Measurements from ENCODE around the gene TGFBR3L.
A peak's percentile ranks its signal among the peaks of the same experiment; 100 is the strongest.

TGFBR3L gene

DNA sequence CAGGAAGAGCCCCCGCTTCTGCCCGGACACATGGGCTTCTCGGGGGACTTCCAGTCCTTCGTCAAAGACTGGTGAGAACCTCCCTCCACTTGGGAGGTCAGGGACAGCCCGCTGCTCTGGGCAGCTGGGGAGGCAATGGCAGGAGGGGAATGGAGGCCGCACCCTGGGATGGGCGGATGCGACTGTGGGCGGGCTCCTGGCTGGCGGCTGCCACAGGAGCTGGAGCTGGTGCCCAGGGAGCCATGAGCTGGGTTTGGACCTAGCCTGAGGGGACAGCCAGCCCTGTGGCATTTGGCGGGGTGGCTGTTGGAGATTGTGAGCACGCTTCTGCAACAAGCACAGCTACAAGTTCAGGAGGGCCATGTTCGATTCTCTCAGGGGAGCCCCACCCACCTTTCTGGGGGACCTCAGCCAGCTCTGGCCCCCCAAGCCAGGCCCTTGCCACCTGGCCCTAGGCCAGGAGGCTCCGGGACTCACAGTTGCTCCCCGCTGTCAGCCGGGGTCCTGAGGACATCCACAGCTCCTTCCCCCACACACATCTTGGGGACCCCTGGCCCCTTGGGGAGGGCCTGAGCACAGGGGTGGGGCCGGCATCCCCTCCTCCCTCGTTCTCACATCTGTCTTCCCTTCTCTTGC is 3.0 kb upstream of the TGFBR3L start:
- TF ChIP-seq, protein P1, sequence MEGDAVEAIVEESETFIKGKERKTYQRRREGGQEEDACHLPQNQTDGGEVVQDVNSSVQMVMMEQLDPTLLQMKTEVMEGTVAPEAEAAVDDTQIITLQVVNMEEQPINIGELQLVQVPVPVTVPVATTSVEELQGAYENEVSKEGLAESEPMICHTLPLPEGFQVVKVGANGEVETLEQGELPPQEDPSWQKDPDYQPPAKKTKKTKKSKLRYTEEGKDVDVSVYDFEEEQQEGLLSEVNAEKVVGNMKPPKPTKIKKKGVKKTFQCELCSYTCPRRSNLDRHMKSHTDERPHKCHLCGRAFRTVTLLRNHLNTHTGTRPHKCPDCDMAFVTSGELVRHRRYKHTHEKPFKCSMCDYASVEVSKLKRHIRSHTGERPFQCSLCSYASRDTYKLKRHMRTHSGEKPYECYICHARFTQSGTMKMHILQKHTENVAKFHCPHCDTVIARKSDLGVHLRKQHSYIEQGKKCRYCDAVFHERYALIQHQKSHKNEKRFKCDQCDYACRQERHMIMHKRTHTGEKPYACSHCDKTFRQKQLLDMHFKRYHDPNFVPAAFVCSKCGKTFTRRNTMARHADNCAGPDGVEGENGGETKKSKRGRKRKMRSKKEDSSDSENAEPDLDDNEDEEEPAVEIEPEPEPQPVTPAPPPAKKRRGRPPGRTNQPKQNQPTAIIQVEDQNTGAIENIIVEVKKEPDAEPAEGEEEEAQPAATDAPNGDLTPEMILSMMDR (IDR thresholded peaks at IDR 0.05; ENCODE audit: low read depth, low read length), result no peak
- H3K4me3 ChIP-seq (ENCODE audit: low read depth, low read length), result no peak overlapping the region

DNA sequence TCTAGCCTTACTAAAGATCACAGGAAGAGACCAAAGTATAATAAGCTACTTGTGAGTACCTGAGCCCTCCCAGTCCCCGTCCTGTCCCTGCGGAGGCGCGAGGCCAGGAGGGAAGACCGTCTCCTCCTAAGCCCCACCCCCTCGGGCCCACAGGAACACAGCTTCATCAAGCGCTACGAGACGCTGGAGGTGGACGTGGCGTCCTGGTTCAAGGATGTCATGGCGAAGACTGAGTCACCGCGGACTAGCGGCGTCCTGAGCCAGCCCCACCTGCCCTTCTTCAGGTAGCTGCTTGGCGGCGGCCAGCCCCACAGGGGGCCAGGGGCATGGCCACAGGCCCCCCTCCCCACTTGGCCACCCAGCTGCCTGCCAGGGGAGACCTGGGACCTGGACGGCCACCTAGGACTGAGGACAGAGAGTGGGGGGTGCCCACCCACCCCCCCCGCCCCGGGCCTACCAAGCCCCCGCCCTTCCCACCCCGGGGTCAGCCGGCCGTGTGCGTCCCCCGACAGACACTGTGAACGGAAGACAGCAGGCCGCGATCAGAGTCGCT is 2.4 kb upstream of the TGFBR3L start:
- no peak overlapping the region for H3K4me3 ChIP-seq (ENCODE audit: low read depth, low read length)

DNA sequence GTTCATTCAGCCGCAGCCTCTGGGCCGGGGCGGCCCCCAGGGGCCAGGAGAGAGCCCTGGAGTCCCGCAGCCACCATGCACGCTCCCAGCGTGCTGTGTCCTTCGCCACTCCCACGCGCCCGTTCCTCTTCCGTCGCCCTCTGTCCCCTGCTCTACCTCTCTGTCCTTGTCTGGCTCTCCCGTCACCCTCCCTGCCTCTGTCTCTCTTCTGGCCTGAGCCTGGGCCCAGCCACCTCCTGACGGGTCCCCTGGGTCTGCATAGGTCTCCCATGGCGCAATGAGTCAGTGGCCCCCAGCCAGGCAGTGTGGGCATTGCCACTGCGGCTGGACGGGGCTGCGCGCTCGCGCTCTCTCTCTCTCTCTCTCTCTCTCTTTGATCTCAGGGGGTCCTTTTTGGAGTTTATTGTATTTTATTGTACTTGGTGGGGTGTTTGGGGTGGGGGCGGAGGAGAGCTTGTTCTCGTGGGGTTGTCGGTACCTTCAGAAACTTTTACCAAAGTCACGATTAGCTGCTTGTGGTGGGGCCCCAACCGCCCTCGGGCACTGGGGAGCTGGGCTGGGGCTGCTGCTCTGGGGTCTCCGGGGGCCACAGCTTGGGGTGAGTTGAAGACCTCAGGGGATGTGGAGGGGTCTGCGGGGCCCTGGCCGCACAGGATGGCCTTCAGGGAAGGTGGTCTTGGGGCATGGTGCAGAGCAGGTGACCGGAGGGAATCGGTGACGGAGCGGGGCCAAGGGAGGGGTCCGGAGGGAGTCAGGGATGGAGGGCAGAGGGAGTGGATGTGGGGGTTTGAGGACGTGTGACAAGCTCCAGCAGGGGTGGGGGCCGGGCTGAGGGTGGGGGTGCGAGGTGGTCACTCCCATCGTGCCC is 1.7 kb upstream of the TGFBR3L start:
- H3K4me3 ChIP-seq (ENCODE audit: low read depth, low read length), result no peak overlapping the region
- TF ChIP-seq, protein P1 (IDR thresholded peaks at IDR 0.05; ENCODE audit: low read depth, low read length), result no peak

More for the DNA sequence above, 2.4 kb upstream of the TGFBR3L start:
- TF ChIP-seq, protein P1 (IDR thresholded peaks at IDR 0.05; ENCODE audit: low read depth, low read length), result no peak

DNA sequence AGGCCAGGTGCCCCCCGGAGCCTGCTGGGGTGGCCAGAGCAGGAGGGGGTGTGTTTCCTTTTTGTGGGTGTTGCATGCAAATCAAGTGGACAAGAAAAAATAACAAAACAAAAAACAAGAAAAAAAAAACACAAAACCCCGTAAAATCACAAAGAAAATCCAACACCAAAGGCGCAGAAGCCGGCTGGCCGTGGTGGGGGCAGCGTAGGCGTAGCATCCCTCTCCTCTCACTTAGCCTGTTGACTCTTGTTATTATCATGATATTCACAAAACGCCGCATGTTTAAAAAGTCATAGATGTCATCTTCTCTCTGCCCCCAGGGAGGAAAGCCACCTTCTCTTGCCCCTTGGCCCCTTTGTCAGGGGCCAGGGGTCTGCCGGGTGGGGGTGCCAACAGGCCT is 978 bp upstream of the TGFBR3L start:
- TF ChIP-seq, protein P1 (IDR thresholded peaks at IDR 0.05; ENCODE audit: low read depth, low read length), result no peak
- H3K4me3 ChIP-seq (ENCODE audit: low read depth, low read length), result no peak overlapping the region

DNA sequence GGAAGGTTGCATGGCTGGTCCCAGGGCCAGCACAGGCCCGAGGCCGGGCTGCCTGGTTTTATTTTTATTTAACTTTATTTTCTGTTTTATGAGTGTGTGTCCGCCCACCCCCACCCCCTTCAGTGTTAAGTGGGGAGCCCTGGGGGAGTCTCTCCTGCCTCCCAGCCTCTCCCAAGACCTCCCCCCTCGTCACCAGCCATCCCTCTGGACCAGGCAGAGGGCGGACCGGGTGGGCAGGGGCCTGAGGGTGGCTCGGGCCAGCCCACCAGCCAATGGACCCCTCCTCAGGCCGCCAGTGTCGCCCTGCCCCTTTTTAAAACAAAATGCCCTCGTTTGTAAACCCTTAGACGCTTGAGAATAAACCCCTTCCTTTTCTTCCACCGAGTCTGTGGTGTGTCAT is 531 bp upstream of the TGFBR3L start:
- TF ChIP-seq, protein P1 (IDR thresholded peaks at IDR 0.05; ENCODE audit: low read depth, low read length), result no peak
- H3K4me3 ChIP-seq (ENCODE audit: low read depth, low read length), result no peak overlapping the region

DNA sequence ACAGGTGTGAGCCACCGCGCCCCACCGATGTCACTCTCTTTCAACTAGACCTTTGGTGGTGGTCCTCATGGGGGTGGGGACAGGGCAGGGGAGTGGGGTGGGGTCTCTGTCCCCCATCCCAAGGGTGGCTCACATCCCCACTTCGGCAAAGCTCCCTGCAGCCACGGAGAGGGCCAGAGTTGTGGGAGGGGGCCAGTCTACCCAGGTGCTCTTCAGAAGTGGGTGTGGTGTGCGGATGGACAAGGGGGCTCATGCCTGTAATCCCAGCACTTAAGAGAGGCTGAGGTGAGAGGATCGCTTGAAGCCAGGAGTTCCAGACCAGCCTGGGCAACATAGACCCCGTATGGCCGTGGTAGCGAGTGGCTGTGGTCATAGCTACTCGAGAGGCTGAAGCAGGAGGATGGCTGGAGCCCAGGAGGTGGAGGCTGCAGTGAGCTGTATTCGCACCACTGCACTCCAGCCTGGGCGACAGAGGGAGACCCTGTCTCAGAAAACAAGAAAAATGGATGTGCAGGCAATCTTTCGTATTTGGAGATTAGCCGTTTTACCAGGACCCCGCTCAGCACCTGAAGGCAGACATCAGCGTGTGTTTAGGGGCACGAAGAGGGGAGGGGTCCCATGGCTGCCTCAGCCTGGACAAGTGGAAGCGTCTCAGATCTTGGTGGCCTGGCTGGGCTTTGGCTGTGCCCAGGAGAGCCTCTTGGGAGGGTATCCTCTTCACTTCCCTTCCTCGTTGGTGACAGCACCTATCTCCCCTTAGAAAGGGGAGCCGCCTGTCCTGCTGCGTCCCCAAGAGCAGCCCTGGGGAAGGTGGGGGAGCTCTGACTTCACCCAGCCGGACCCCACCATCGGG is 846 bp downstream of the TGFBR3L start:
- H3K4me3 ChIP-seq (ENCODE audit: low read depth, low read length), result peak overlapping the region; percentile 47; the same call in 1 of the 2 replicates
- TF ChIP-seq, protein P1 (IDR thresholded peaks at IDR 0.05; ENCODE audit: low read depth, low read length), result no peak
